GM12878 (cell line): ENCODE measurements around the gene REPS2. TPM values are rescaled to one million over a fixed set of nuclear protein-coding genes. Genes with fewer than 3 reads are reported as not detected.

Experiments used
- ATAC-seq: fragments of 200-7000 bp; cut with Tn5 transposase; 3 replicates; pipeline ENCODE4 v1.9.1; 2020; ENCODE audit warnings: mild to moderate bottlenecking, moderate library complexity
- BruUV-seq: library from RNA; stranded (reverse); fragments of 400-500 nt; replicated peaks from 2 replicates; lab custom pipeline; 2021; lab: Mats Ljungman, UMichigan
- CTCF ChIA-PET: fragments of 300-600 bp; sonication (Branson Sonifier 250); formaldehyde crosslinking; extraction: SDS; loops from one replicate; lab custom pipeline; 2021; ENCODE audit warnings: inconsistent platforms; lab: Yijun Ruan, JAX
- POLR2A ChIA-PET: fragments of 350-600 bp; formaldehyde crosslinking; extraction: SDS; loops from one replicate; lab custom pipeline; 2021; ENCODE audit warnings: inconsistent platforms; lab: Charles Lee
- RAD21 ChIA-PET: fragments of 300-600 bp; sonication (Branson Sonifier 250); formaldehyde crosslinking; loops from one replicate; lab custom pipeline; 2023; ENCODE audit warnings: antibody characterized with exemption; ENCODE audit not compliant: unreplicated experiment; lab: Charles Lee
- SMC1A ChIA-PET: fragments of 300-600 bp; sonication (Branson Sonifier 250); formaldehyde crosslinking; loops from one replicate; lab custom pipeline; 2023; ENCODE audit not compliant: unreplicated experiment, uncharacterized antibody; lab: Charles Lee
- DNase-seq: peaks from one replicate; pipeline ENCODE4 v3.0.0-alpha.2; 2011; ENCODE audit warnings: low read depth, low spot score
- FAIRE-seq: peaks from 3 replicates; lab custom pipeline; 2011; peaks lifted over from hg19 to GRCh38; lab: Jason Lieb, UNC
- H2AFZ ChIP-seq: 2 replicates; pipeline ENCODE4 v1.6.0; 2011; ENCODE audit warnings: low read depth, low read length, control low read depth; ENCODE audit not compliant: control insufficient read depth
- H3K27ac ChIP-seq: 2 replicates; pipeline ENCODE4 v1.5.1; 2011; ENCODE audit warnings: control low read depth; ENCODE audit not compliant: control insufficient read depth, insufficient read depth
- H3K27me3 ChIP-seq, 2 experiments: replicated peaks in 1 of 2; 2 replicates each; pipeline versions ENCODE4 v1.6.0 to v1.6.1; 2011; ENCODE audit warnings: low read length in 1 of 2; ENCODE audit not compliant: control insufficient read depth in 2 of 2, insufficient read depth in 2 of 2
- H3K36me3 ChIP-seq, 2 experiments: 2 replicates each; pipeline ENCODE4 v1.5.1; 2011; ENCODE audit warnings: low read length in 1 of 2; ENCODE audit not compliant: control insufficient read depth in 2 of 2, insufficient read depth in 2 of 2
- H3K4me1 ChIP-seq: 2 replicates; pipeline ENCODE4 v1.6.1; 2011; ENCODE audit warnings: mild to moderate bottlenecking, low read length, moderate library complexity, mixed read lengths; ENCODE audit not compliant: control insufficient read depth, insufficient read depth
- H3K4me2 ChIP-seq: 2 replicates; pipeline ENCODE4 v1.6.0; 2011; ENCODE audit warnings: control low read depth; ENCODE audit not compliant: control insufficient read depth, insufficient read depth
- H3K4me3 ChIP-seq: fragments of 200-600 bp; sonication (generic); 2 replicates; pipeline ENCODE4 v1.5.1; 2016
- H3K79me2 ChIP-seq: 2 replicates; pipeline ENCODE4 v1.6.0; 2011; ENCODE audit warnings: low read length; ENCODE audit not compliant: control insufficient read depth, insufficient read depth
- H3K9ac ChIP-seq: 2 replicates; pipeline ENCODE4 v1.8.0; 2011; ENCODE audit warnings: low read length, control low read depth, mixed read lengths; ENCODE audit not compliant: control insufficient read depth, insufficient read depth
- H3K9me3 ChIP-seq: replicated peaks from 3 replicates; pipeline ENCODE4 v1.5.1; 2011; ENCODE audit warnings: mild to moderate bottlenecking, low read length; ENCODE audit not compliant: control insufficient read depth, insufficient read depth
- H4K20me1 ChIP-seq: 2 replicates; pipeline ENCODE4 v1.6.0; 2011; ENCODE audit not compliant: control insufficient read depth, insufficient read depth
- EP300 ChIP-seq, 2 experiments: fragments of 150-350 bp in 1 of 2; IDR thresholded peaks; 2 replicates each; pipeline ENCODE4 v1.6.1; 2011 to 2012; ENCODE audit warnings: low read depth in 2 of 2, low read length in 2 of 2, borderline replicate concordance in 1 of 2, improper control_type of control experiment in 1 of 2, inconsistent platforms in 1 of 2; ENCODE audit not compliant: control insufficient read depth in 1 of 2
- ETV6 ChIP-seq, 2 experiments: fragments of 450-650 bp in 1 of 2; IDR thresholded peaks in 1 of 2; conservative IDR thresholded peaks in 1 of 2; 2 replicates each; pipeline ENCODE4 v1.6.1; 2014; ENCODE audit warnings: antibody characterized with exemption in 1 of 2, borderline replicate concordance in 1 of 2, low read depth in 1 of 2, mild to moderate bottlenecking in 1 of 2, moderate library complexity in 1 of 2
- FOS ChIP-seq: IDR thresholded peaks from 3 replicates; pipeline ENCODE4 v1.6.1; 2011; ENCODE audit warnings: borderline replicate concordance; ENCODE audit not compliant: insufficient read length; ENCODE audit errors: extremely low read depth
- RB1 ChIP-seq: fragments of 450-650 bp; formaldehyde crosslinking; IDR thresholded peaks from 2 replicates; pipeline ENCODE4 v1.6.1; 2017; ENCODE audit warnings: mild to moderate bottlenecking, borderline replicate concordance
- ZNF592 ChIP-seq: fragments of 450-650 bp; IDR thresholded peaks from 2 replicates; pipeline ENCODE4 v1.6.1; 2017; ENCODE audit warnings: mild to moderate bottlenecking, moderate library complexity
- WGBS: methylation state at CpG from one replicate; pipeline ENCODE4 v1.1.6; 2016; ENCODE audit warnings: low lambda C conversion rate; ENCODE audit not compliant: insufficient replicate concordance, insufficient coverage; ENCODE audit errors: missing lambda C conversion rate; 5-methylcytosine and 5-hydroxymethylcytosine counted together
- in situ Hi-C: fragments of 300-500 bp; cut with MboI; formaldehyde crosslinking; loops from 9 replicates; pipeline ENCODE4 v1.14.3; 2018; ENCODE audit warnings: mixed read lengths
- intact Hi-C: fragments of 100-400 bp; cut with micrococcal nuclease; formaldehyde crosslinking; loops from one replicate; pipeline ENCODE4 v1.14.2; 2022; ENCODE audit not compliant: unreplicated experiment
- polyA plus RNA-seq, 11 experiments: library from polyadenylated mRNA; depleted of rRNA in 4 of 11; unstranded in 6 of 11; stranded (reverse) in 5 of 11; fragments of >200 nt; fragmentation: Nextera tagmentation in 4 of 11; fragmentation: Illumina TruSeq in 1 of 11; extraction: Ambion mirVana in 4 of 11; extraction: Trizol in 1 of 11; gene quantifications; 1 replicate in 1 of 11; 2 replicates in 10 of 11; pipeline versions ENCODE4 v1.2.1 to v1.2.3, GENCODE V29; 2011 to 2016; ENCODE audit warnings: inconsistent platforms in 2 of 11, missing spikeins in 2 of 11, low read depth in 1 of 11
- total RNA-seq, 4 experiments: library from RNA; depleted of rRNA in 3 of 4; stranded (reverse); fragments of >200 nt in 3 of 4; fragmentation: Illumina TruSeq in 1 of 4; extraction: Trizol in 1 of 4; gene quantifications; 2 replicates each; pipeline versions ENCODE4 v1.2.1 to v1.2.3, GENCODE V29; 2013 to 2021

REPS2 gene
- total and polyA plus RNA-seq, 10 of the 15 experiments (the other 5 are each of a cell fraction or from before 2014, with no cell fraction given), result 2.1 to 6.8 (median 3.9) TPM

DNA sequence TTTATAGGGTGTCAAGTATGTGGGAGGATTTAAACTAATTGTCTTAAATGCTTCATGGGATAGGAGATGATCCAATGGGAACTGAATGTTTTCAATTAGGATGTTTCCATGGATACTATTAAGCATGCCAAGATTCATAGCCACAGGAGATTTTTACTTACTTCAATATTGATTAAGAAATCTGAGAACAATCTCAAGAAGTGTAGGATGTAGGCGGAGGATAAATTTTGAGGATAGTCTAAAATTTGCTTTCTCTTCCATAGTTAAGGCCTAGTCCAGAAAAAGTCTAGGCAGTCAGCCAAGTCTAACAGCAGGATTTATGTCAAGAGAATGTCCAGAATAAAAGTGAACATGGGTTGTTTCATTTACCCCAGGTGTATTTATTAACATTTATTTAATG is 32.8 kb downstream of the REPS2 start (continued):
- TF ChIP-seq ZNF592 (no peak), FOS (no peak)

DNA sequence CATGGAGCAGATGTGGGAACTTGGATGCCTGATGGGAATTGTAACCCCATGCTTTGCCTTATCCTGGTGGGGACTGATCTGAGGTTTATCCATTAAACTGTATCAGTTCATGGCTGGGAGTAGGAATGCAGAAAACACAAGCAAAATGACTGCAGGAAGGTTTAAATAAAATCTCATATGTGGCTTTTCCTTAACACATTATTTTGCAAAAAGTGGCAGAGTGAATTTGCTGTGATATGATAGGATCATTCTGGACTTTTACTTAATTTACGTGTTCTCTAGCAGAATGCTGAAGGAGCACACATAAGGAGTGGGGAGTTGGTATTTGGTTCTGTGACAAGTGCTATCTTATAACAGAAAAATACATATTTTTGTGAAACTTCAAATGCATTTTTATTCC is 34.8 kb downstream of the REPS2 start:
- H3K9me3 ChIP-seq, result no peaks in the 10 kb centered on the region
- H4K20me1 ChIP-seq, result no peaks in the 10 kb centered on the region; the same call in none of the 2 replicates
- no peak overlapping the region for H3K27ac ChIP-seq
- ChIA-PET RAD21 (no interaction called here), CTCF (no interaction called here), POLR2A (no interaction called here), SMC1A (no interaction called here)
- BruUV-seq, result no TSS peak
- no peak overlapping the region for H3K9ac ChIP-seq
- intact Hi-C loops (no loop called here), in situ Hi-C loops (no loop called here)
- TF ChIP-seq RB1 (no peak), EP300 (IDR thresholded peaks at IDR 0.05; ENCODE audit: borderline replicate concordance in 1 of 2, control insufficient read depth in 1 of 2, low read depth in 2 of 2, low read length in 2 of 2) (no peak), ETV6 (conservative IDR thresholded peaks at IDR 0.05 in 1 of 2, IDR thresholded peaks at IDR 0.05 in 1 of 2; ENCODE audit: borderline replicate concordance in 1 of 2, low read depth in 1 of 2) (no peak)
- WGBS, result 0% methylated on average over 1 of the region's 1 CpG
- no peaks in the 10 kb centered on the region for H3K27me3 ChIP-seq
- H3K4me2 ChIP-seq, result no peak overlapping the region
- no peaks in the 10 kb centered on the region for H3K4me1 ChIP-seq
- H3K36me3 ChIP-seq, result no peaks in the 10 kb centered on the region
- no peaks in the 10 kb centered on the region for H3K79me2 ChIP-seq
- FAIRE-seq, result no peak
- no peak overlapping the region for H2AFZ ChIP-seq
- H3K4me3 ChIP-seq, result no peak overlapping the region
- no peak for ATAC-seq
- DNase-seq, result no peak
